Left lung (tissue), 10 donors: ENCODE data around the gene E2F3. TPM values are rescaled to one million over a fixed set of nuclear protein-coding genes. Genes with fewer than 3 reads are reported as not detected.
"Not testable (repeated sequence)": the region's sequence is repeated elsewhere in the genome, so short reads cannot be mapped to it uniquely, and the experiment has no call there.

ENCODE experiments used
- ATAC-seq: fragments of 200-7000 bp; cut with Tn5 transposase; one replicate; pipeline ENCODE4 v1.9.1; 2020; ENCODE audit warnings: moderate library complexity
- DNase-seq, 4 donors: peaks; one replicate each; pipeline ENCODE4 v3.0.0-alpha.2; 2013 to 2020
- H3K27ac ChIP-seq, 2 donors: fragments of 200-600 bp; sonication (generic) in 1 of 2; one replicate each; pipeline versions ENCODE4 v1.5.0 to v1.8.0; 2020 to 2021
- H3K27me3 ChIP-seq, 2 donors: fragments of 200-600 bp; sonication (generic) in 1 of 2; one replicate each; pipeline versions ENCODE4 v1.5.0 to v1.8.0; 2020 to 2021
- H3K36me3 ChIP-seq, 2 donors: fragments of 200-600 bp; sonication (generic) in 1 of 2; one replicate each; pipeline versions ENCODE4 v1.5.0 to v1.8.0; 2020 to 2021
- H3K4me1 ChIP-seq, 2 donors: fragments of 200-600 bp; one replicate each; pipeline ENCODE4 v1.8.0; 2021
- H3K4me3 ChIP-seq, 2 donors: fragments of 200-600 bp; sonication (generic) in 1 of 2; one replicate each; pipeline versions ENCODE4 v1.5.0 to v1.8.0; 2020 to 2021; ENCODE audit warnings: mild to moderate bottlenecking in 1 of 2
- H3K9me3 ChIP-seq, 2 donors: fragments of 200-600 bp; sonication (generic) in 1 of 2; one replicate each; pipeline versions ENCODE4 v1.5.0 to v1.8.0; 2020 to 2021
- intact Hi-C, 2 donors: fragments of 100-400 bp; cut with DNase I; formaldehyde crosslinking; loops; one replicate each; pipeline versions ENCODE4 v1.11.2 to v1.14.2; 2022
- polyA plus RNA-seq, 6 donors: library from polyadenylated mRNA; unstranded; fragments of 120-200 nt; gene quantifications; one replicate each; pipeline ENCODE4 v1.2.1, GENCODE V29; 2013; ENCODE audit not compliant: insufficient read length in 6 of 6
- total RNA-seq, 2 donors: library from RNA; stranded (reverse); fragmentation: NEBNext Ultra II Directional; extraction: Animal tissue kit (Norgen Biotek cat#: 25700); gene quantifications; one replicate each; pipeline ENCODE4 v1.2.1, GENCODE V29; 2021
- TF ChIP-seq, protein P1 (sequence below), 2 donors: fragments of 200-600 bp; sonication (generic) in 1 of 2; IDR thresholded peaks; one replicate each; pipeline versions ENCODE4 v1.5.0 to v1.8.0; 2021; ENCODE audit warnings: antibody characterized with exemption in 2 of 2
- donor health status: DM: no; HTN: yes; CAD: no.
- donor health status: DM: no; HTN: no; CAD: no.

E2F3 gene
- total and polyA plus RNA-seq, 8 donors = 11.4 to 18.6 (median 15.1) TPM

GRCh38 chr6:20461576-20461975 is 59.9 kb downstream of the E2F3 start:
- DNase-seq (no peak), ATAC-seq (no peak)
- intact Hi-C loops = no loop called here
- peaks cover 0 to 21% of the 10 kb centered on the region in 2 donors for H3K4me1 ChIP-seq
- no peak overlapping the region for H3K4me3 ChIP-seq
- H3K27ac ChIP-seq = no peak overlapping the region
- peaks cover 0 to 7% of the 10 kb centered on the region in 2 donors for H3K36me3 ChIP-seq
- H3K27me3 ChIP-seq = no peaks in the 10 kb centered on the region
- no peaks in the 10 kb centered on the region for H3K9me3 ChIP-seq
- TF ChIP-seq, protein P1, sequence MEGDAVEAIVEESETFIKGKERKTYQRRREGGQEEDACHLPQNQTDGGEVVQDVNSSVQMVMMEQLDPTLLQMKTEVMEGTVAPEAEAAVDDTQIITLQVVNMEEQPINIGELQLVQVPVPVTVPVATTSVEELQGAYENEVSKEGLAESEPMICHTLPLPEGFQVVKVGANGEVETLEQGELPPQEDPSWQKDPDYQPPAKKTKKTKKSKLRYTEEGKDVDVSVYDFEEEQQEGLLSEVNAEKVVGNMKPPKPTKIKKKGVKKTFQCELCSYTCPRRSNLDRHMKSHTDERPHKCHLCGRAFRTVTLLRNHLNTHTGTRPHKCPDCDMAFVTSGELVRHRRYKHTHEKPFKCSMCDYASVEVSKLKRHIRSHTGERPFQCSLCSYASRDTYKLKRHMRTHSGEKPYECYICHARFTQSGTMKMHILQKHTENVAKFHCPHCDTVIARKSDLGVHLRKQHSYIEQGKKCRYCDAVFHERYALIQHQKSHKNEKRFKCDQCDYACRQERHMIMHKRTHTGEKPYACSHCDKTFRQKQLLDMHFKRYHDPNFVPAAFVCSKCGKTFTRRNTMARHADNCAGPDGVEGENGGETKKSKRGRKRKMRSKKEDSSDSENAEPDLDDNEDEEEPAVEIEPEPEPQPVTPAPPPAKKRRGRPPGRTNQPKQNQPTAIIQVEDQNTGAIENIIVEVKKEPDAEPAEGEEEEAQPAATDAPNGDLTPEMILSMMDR (IDR thresholded peaks at IDR 0.05) = no peak

- H3K4me3 ChIP-seq = no peak overlapping the region
- intact Hi-C loops = no loop called here
- H3K9me3 ChIP-seq = no peaks in the 10 kb centered on the region
- H3K36me3 ChIP-seq = peaks cover 0 to 7% of the 10 kb centered on the region in 2 donors
- H3K27me3 ChIP-seq = no peaks in the 10 kb centered on the region
- ATAC-seq (no peak), DNase-seq (no peak)
- TF ChIP-seq, protein P1 (IDR thresholded peaks at IDR 0.05) = no peak
- peaks cover 0 to 21% of the 10 kb centered on the region in 2 donors for H3K4me1 ChIP-seq
- peak overlapping the region in 1 of 2 donors; percentile 63 for H3K27ac ChIP-seq
Measured at GRCh38 chr6:20463396-20463795, 61.7 kb downstream of the E2F3 start.

GRCh38 chr6:20464041-20464440 is 62.4 kb downstream of the E2F3 start:
- H3K27me3 ChIP-seq = no peaks in the 10 kb centered on the region
- intact Hi-C loops = no loop called here
- H3K4me1 ChIP-seq = peaks cover 0 to 21% of the 10 kb centered on the region in 2 donors
- H3K9me3 ChIP-seq = no peaks in the 10 kb centered on the region
- no peak overlapping the region for H3K4me3 ChIP-seq
- no peak for ATAC-seq
- DNase-seq = no peak
- H3K36me3 ChIP-seq = peaks cover 0 to 7% of the 10 kb centered on the region in 2 donors
- TF ChIP-seq, protein P1 (IDR thresholded peaks at IDR 0.05) = no peak
- no peak overlapping the region for H3K27ac ChIP-seq

GRCh38 chr6:20464847-20465246 is 63.2 kb downstream of the E2F3 start:
- DNase-seq (no peak), ATAC-seq (no peak)
- intact Hi-C loops = no loop called here
- Histone ChIP-seq H3K4me3 (no peak overlapping the region), H3K27ac (no peak overlapping the region), H3K4me1 (peaks cover 0 to 21% of the 10 kb centered on the region in 2 donors), H3K36me3 (peaks cover 0 to 7% of the 10 kb centered on the region in 2 donors), H3K27me3 (no peaks in the 10 kb centered on the region), H3K9me3 (no peaks in the 10 kb centered on the region)
- TF ChIP-seq, protein P1 (IDR thresholded peaks at IDR 0.05) = no peak

DNA sequence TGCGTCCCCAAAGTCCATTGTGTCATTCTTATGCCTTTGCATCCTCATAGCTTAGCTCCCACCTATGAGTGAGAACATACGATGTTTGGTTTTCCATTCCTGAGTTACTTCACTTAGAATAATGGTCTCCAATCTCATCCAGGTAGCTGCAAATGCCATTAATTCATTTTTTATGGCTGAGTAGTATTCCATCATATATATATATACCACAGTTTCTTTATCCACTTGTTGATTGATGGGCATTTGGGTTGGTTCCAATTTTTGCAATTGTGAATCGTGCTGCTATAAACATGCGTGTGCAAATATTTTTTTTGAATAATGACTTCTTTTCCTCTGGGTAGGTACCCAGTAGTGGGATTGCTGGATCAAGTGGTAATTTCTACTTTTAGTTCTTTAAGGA is 63.9 kb downstream of the E2F3 start:
- intact Hi-C loops, DNase-seq, H3K27ac ChIP-seq, ATAC-seq, H3K9me3 ChIP-seq, H3K27me3 ChIP-seq, H3K36me3 ChIP-seq, H3K4me3 ChIP-seq: not testable (repeated sequence)
- H3K4me1 ChIP-seq = peaks cover 0 to 21% of the 10 kb centered on the region in 2 donors

GRCh38 chr6:20467437-20467836 is 65.8 kb downstream of the E2F3 start:
- H3K4me1 ChIP-seq = peaks cover 0 to 17% of the 10 kb centered on the region in 2 donors
- ATAC-seq = no peak
- TF ChIP-seq, protein P1 (IDR thresholded peaks at IDR 0.05) = no peak

More at GRCh38 chr6:20467437-20467836, 65.8 kb downstream of the E2F3 start:
- intact Hi-C loops = no loop called here
- Histone ChIP-seq H3K27me3 (no peaks in the 10 kb centered on the region), H3K9me3 (no peaks in the 10 kb centered on the region), H3K36me3 (peaks cover 0 to 7% of the 10 kb centered on the region in 2 donors), H3K4me3 (no peak overlapping the region), H3K27ac (no peak overlapping the region)
- no peak for DNase-seq
